OCI-LY7 (cell line): Measurements from ENCODE around the gene INO80E. TPM values are rescaled to one million over a fixed set of nuclear protein-coding genes. Genes with fewer than 3 reads are reported as not detected.

Experiments used
- Bru-seq: library from RNA; stranded (reverse); fragments of 400-500 nt; gene quantifications from one replicate; lab custom pipeline; 2021; lab: Mats Ljungman, UMichigan
- BruChase-seq, 2 experiments: library from RNA; stranded (reverse); fragments of 400-500 nt; gene quantifications; one replicate each; lab custom pipeline; 2021; lab: Mats Ljungman, UMichigan
- BruUV-seq: library from RNA; stranded (reverse); fragments of 400-500 nt; replicated peaks from 2 replicates; lab custom pipeline; 2021; lab: Mats Ljungman, UMichigan
- CTCF ChIA-PET: fragments of 300-600 bp; sonication (Branson Sonifier 250); formaldehyde crosslinking; loops from one replicate; lab custom pipeline; 2022; ENCODE audit warnings: antibody characterized with exemption; ENCODE audit not compliant: unreplicated experiment; lab: Charles Lee
- POLR2A ChIA-PET: fragments of 300-600 bp; sonication (Branson Sonifier 250); formaldehyde crosslinking; loops from one replicate; lab custom pipeline; 2022; ENCODE audit warnings: antibody characterized with exemption; lab: Charles Lee
- DNase-seq: peaks from one replicate; pipeline ENCODE4 v3.0.0-alpha.2; 2015; ENCODE audit warnings: low spot score
- H2AFZ ChIP-seq: fragments of 200-600 bp; sonication (generic), shearing (Covaris generic); 2 replicates; pipeline ENCODE4 v1.6.1; 2014; ENCODE audit warnings: mild to moderate bottlenecking, antibody characterized with exemption, low read length, moderate library complexity
- H3K27ac ChIP-seq: fragments of 200-600 bp; sonication (generic); 2 replicates; pipeline ENCODE4 v1.5.1; 2014; ENCODE audit warnings: mixed run types, low read depth, mild to moderate bottlenecking, moderate library complexity, low read length, inconsistent platforms; ENCODE audit not compliant: poor library complexity, severe bottlenecking
- H3K36me3 ChIP-seq: fragments of 200-600 bp; sonication (generic); 2 replicates; pipeline ENCODE4 v1.6.1; 2014; ENCODE audit warnings: mild to moderate bottlenecking, antibody characterized with exemption, low read length, moderate library complexity, mixed read lengths; ENCODE audit not compliant: insufficient read depth
- H3K4me1 ChIP-seq: fragments of 200-600 bp; sonication (generic); 2 replicates; pipeline ENCODE4 v1.5.1; 2014; ENCODE audit warnings: mild to moderate bottlenecking, low read length; ENCODE audit not compliant: insufficient read depth, poor library complexity, severe bottlenecking
- H3K4me2 ChIP-seq: fragments of 200-600 bp; sonication (generic); 2 replicates; pipeline ENCODE4 v1.6.1; 2014; ENCODE audit warnings: mild to moderate bottlenecking, low read length
- H3K4me3 ChIP-seq: fragments of 200-600 bp; sonication (generic); 2 replicates; pipeline ENCODE4 v1.5.1; 2014; ENCODE audit warnings: mild to moderate bottlenecking, low read depth, low read length; ENCODE audit not compliant: poor library complexity, severe bottlenecking
- H3K79me2 ChIP-seq: fragments of 200-600 bp; sonication (generic); 2 replicates; pipeline ENCODE4 v1.6.1; 2016; ENCODE audit warnings: low read depth, mild to moderate bottlenecking, low read length, moderate library complexity, mixed read lengths; ENCODE audit not compliant: insufficient read depth
- H3K9me2 ChIP-seq: fragments of 200-600 bp; sonication (generic); 2 replicates; pipeline ENCODE4 v1.6.1; 2016; ENCODE audit warnings: mild to moderate bottlenecking, low read length, mixed read lengths; ENCODE audit not compliant: insufficient read depth
- H3K9me3 ChIP-seq: fragments of 200-600 bp; sonication (generic); 2 replicates; pipeline ENCODE4 v1.6.1; 2014; ENCODE audit warnings: mild to moderate bottlenecking, mixed run types, low read length, mixed read lengths
- H4K20me1 ChIP-seq: fragments of 200-600 bp; sonication (generic); 2 replicates; pipeline ENCODE4 v1.6.1; 2014; ENCODE audit warnings: mild to moderate bottlenecking, antibody characterized with exemption, low read length, moderate library complexity, mixed read lengths; ENCODE audit not compliant: insufficient read depth
- CTCF ChIP-seq: fragments of 200-600 bp; sonication (generic); conservative IDR thresholded peaks from 2 replicates; pipeline ENCODE4 v1.5.1; 2014; ENCODE audit warnings: mild to moderate bottlenecking, antibody characterized with exemption, low read length, moderate library complexity, mixed read lengths
- EZH2phosphoT487 ChIP-seq: fragments of 200-600 bp; sonication (generic); IDR thresholded peaks from 2 replicates; pipeline ENCODE4 v1.6.1; 2018; ENCODE audit warnings: low read depth, borderline replicate concordance, mild to moderate bottlenecking, mixed run types, antibody characterized with exemption, low read length, moderate library complexity, mixed read lengths
- intact Hi-C: fragments of 100-400 bp; cut with micrococcal nuclease; formaldehyde crosslinking; loops from one replicate; pipeline ENCODE4 v1.10.0; 2022; ENCODE audit not compliant: unreplicated experiment
- long read RNA-seq: library from polyadenylated mRNA; stranded (forward); transcript quantifications from one replicate; pipeline ENCODE4 v2.0.0, GENCODE V29; 2022
- total RNA-seq, 2 experiments: library from RNA; depleted of rRNA in 1 of 2; stranded (reverse); fragments of >200 nt in 1 of 2; shearing (Covaris generic) in 1 of 2; gene quantifications; 2 replicates each; pipeline ENCODE4 v1.2.3, GENCODE V29; 2014 to 2022

INO80E gene
- total RNA-seq (2014; rRNA removed; shearing (Covaris generic)) (88.0 and 94.7 TPM in 2 replicates), total RNA-seq (2022) (129 and 140 TPM in 2 replicates), Bru-seq, nascent RNA (percentile 77 among the genes with signal in this experiment), BruChase-seq, experiment 1, labeled RNA remaining after a 6-hour chase (percentile 89 among the genes with signal in this experiment), BruChase-seq, experiment 2, labeled RNA remaining after a 2-hour chase (percentile 85 among the genes with signal in this experiment)
- long read RNA-seq, transcript INO80E-207 (7 exons, 2,103 nt), result major isoform, 10 of 31 reads
- long read RNA-seq, partial matches to known transcripts, result 5 of 31 reads
- long read RNA-seq, other reads (novel, unspliced or antisense), result 14 of 31 reads

- TF ChIP-seq CTCF (no peak), EZH2phosphoT487 (no peak)
- Histone ChIP-seq H3K4me1 (peaks cover 27% of the 10 kb centered on the region), H3K9me2 (no peaks in the 10 kb centered on the region), H3K27ac (peak within 1 kb of the TSS; percentile 90), H4K20me1 (no peaks in the 10 kb centered on the region), H3K79me2 (peaks cover 12% of the 10 kb centered on the region; the same call in 1 of the 2 replicates), H2AFZ (peak within 1 kb of the TSS; percentile 75), H3K9me3 (no peaks in the 10 kb centered on the region), H3K36me3 (peaks cover 51% of the 10 kb centered on the region), H3K4me3 (peak within 1 kb of the TSS; percentile 85), H3K4me2 (peak within 1 kb of the TSS; percentile 88)
- intact Hi-C loops, result loop anchor here (1.0 to 10.0 kb wide), 5 partner anchors 23 to 379 kb away; partner anchors contain the start of genes CDIPT, KCTD13, MAZ and MYL11
- BruUV-seq, result no TSS peak
- ChIA-PET CTCF (interaction anchor here (0.6 to 1.2 kb wide), 3 partner anchors 12 to 293 kb away, joined by 3 to 4 read pairs (median 4); no protein-coding TSS in a partner anchor), POLR2A (interaction anchor here (0.6 to 2.9 kb wide), 9 partner anchors 20 to 333 kb away, joined by 3 to 11 read pairs (median 4); partner anchors contain the start of genes KCTD13, KIF22, MAZ and SPN)
- peak; percentile 99 for DNase-seq
Measured at GRCh38 chr16:29995911-29996765, at the start of gene INO80E. Gene INO80E, plus strand, starts transcription at chr16:29996241. Its CDS starts 70 bp downstream, at chr16:29996311.

GRCh38 chr16:29947897-29948296 lies 48.1 kb upstream of the INO80E start:
- Histone ChIP-seq H3K36me3 (no peaks in the 10 kb centered on the region), H3K9me3 (peaks cover 18% of the 10 kb centered on the region; the same call in 1 of the 2 replicates), H2AFZ (no peak overlapping the region), H3K4me2 (no peak overlapping the region), H3K9me2 (no peaks in the 10 kb centered on the region), H3K27ac (no peak overlapping the region), H3K4me3 (no peak overlapping the region), H4K20me1 (no peaks in the 10 kb centered on the region), H3K4me1 (no peaks in the 10 kb centered on the region), H3K79me2 (no peaks in the 10 kb centered on the region)
- intact Hi-C loops, result no loop called here
- TF ChIP-seq EZH2phosphoT487 (no peak), CTCF (no peak)
- no TSS peak for BruUV-seq
- POLR2A ChIA-PET, result interaction anchor here (0.9 kb wide), 1 partner anchor 21 kb away, joined by 3 read pairs; no protein-coding TSS in a partner anchor
- DNase-seq, result no peak
- CTCF ChIA-PET, result no interaction called here
